Lower leg skin (tissue), 3 donors: ENCODE measurements around the gene BLMH.

ENCODE experiments used
- POLR2A ChIP-seq, 2 donors: fragments of 450-650 bp; IDR thresholded peaks; one replicate each; pipeline ENCODE4 v1.6.1; 2016 to 2017; ENCODE audit warnings: antibody characterized with exemption in 2 of 2, mild to moderate bottlenecking in 1 of 2, moderate library complexity in 1 of 2
- TF ChIP-seq, protein P1 (sequence below), 3 donors: fragments of 450-650 bp; IDR thresholded peaks; one replicate each; pipeline ENCODE4 v1.5.1; 2016; ENCODE audit warnings: antibody characterized with exemption in 3 of 3, mild to moderate bottlenecking in 3 of 3, moderate library complexity in 2 of 3

DNA sequence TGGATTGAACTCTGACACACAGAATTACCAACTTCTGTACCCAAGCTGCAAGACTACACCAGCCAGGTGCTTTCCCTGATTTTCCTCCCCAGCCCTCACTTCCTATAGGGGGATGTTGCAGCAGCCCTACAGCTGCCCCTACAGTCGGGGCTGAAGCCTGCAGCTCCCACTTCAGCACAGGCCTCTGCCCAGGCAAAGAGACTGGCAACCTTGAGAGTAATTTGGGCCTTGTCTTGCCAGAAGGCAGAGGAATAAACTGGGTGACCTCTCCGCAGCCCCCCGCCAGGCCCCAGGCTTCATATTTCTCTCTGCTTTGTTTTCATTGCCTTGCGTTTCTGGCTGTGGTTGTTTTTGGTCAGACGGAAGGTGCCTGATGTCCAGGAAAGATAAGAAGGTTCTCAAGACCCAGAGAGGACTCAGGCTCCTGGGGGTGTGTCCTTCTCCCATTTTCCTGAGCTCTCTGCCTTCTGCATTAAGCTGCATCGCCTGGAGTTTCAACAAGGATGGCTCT lies 88.2 kb downstream of the BLMH start:
- TF ChIP-seq, protein P1, sequence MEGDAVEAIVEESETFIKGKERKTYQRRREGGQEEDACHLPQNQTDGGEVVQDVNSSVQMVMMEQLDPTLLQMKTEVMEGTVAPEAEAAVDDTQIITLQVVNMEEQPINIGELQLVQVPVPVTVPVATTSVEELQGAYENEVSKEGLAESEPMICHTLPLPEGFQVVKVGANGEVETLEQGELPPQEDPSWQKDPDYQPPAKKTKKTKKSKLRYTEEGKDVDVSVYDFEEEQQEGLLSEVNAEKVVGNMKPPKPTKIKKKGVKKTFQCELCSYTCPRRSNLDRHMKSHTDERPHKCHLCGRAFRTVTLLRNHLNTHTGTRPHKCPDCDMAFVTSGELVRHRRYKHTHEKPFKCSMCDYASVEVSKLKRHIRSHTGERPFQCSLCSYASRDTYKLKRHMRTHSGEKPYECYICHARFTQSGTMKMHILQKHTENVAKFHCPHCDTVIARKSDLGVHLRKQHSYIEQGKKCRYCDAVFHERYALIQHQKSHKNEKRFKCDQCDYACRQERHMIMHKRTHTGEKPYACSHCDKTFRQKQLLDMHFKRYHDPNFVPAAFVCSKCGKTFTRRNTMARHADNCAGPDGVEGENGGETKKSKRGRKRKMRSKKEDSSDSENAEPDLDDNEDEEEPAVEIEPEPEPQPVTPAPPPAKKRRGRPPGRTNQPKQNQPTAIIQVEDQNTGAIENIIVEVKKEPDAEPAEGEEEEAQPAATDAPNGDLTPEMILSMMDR (IDR thresholded peaks at IDR 0.05) = no peak
- TF ChIP-seq POLR2A (IDR thresholded peaks at IDR 0.05) = no peak
